ENCODE data around the gene FOXO6. TPM values are rescaled to one million over a fixed set of nuclear protein-coding genes. Genes with fewer than 3 reads are reported as not detected.

The FOXO6 gene
- total and polyA plus RNA-seq, 5 donors: 1.1 to 7.0 (median 4.2) TPM

DNA sequence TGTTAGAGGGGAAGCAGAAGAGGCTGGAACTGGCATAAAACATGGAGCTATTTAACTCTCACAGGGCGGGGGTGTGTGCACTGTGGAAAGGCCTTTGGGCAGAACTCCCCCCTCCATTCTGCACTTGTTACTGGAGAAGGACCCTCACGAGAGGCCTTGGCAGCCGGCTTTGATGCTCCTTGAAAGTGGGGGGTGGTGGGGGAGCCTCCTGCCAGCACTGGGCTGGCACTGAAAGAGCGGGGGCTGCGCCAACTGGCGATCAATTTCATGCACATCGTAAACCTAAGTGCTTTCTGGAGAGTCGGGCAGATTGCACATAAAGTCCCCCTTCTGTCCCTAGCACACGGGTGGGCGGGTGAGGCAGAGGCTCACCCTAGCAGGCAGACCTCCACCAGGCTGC lies 28.9 kb downstream of the FOXO6 start:
- ATAC-seq: no peak
- no peak overlapping the region for H3K27ac ChIP-seq (ENCODE audit: low read length)
- H3K4me3 ChIP-seq (ENCODE audit: low read length): no peak overlapping the region
- no peaks in the 10 kb centered on the region for H3K9me3 ChIP-seq (ENCODE audit: control insufficient read depth, low read length)
- peak in 2 of 3 donors; percentile 28 to 41 for DNase-seq
- H3K27me3 ChIP-seq (ENCODE audit: control insufficient read depth, insufficient read depth): no peaks in the 10 kb centered on the region
- H3K4me1 ChIP-seq (ENCODE audit: control insufficient read depth, insufficient read depth, low read length): peaks cover 7% of the 10 kb centered on the region
- intact Hi-C loops (cut with DNase I): no loop called here
- 85% methylated on average over 10 of the region's 10 CpGs for WGBS

DNA sequence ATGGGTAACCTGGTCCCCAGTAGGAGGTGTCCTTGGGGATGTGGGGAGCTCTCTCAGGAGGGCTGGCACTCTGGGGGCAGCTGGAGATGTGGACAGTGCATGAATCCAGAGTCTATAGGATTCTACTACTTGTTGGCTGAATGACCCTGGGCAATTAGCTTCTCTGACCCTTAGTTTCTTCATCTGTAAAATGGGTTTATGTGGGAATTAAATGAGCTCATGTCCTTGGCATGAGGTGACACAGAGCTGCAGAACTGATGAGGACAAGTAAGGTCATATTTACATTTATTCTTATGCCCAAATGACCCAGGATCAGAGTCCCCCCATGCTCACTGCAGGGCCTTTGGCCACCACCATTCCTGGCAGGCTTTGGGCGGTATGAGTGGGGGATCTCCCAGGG lies 29.3 kb downstream of the FOXO6 start:
- 95% methylated on average over 1 of the region's 1 CpG for WGBS
- intact Hi-C loops (cut with DNase I): no loop called here
- ATAC-seq: no peak

DNA sequence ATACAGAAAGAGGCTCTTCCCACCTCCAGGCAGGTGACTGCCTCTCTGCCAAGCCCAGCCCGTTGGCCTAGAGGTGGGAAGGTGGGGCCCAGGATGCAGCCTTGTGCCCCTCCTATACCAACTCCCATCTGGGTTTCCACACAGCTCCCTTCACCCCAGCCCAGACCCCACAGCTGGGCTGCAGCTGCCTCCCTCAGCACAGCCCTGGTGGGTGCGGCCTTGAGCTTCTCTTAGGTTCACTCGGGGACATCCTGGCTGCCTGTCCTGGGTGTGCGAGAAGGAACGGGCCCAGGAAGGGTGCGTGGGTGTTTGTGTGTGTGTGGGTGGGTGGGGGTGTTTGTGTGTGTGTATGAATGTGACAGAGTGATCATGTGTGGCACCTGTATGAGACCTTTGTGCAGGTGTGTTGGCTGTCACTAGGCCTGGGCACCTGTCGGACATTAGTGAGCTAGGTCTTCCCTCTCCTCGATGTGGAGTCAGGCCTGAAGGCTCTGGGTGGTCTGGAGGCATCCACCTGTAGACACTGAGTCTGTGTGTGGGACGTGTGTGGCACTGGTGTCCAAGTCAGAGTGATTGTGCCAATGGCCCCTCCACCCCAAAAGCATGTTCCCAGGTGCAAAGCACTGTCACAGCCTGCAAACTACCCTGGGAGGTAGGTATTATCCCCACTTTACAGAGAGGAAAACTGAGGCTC lies 30.7 kb downstream of the FOXO6 start:
- Histone ChIP-seq H3K4me1 (ENCODE audit: control insufficient read depth, insufficient read depth, low read length) (peaks cover 7% of the 10 kb centered on the region), H3K9me3 (ENCODE audit: control insufficient read depth, low read length) (no peaks in the 10 kb centered on the region), H3K27me3 (ENCODE audit: control insufficient read depth, insufficient read depth) (no peaks in the 10 kb centered on the region), H3K4me3 (ENCODE audit: low read length) (no peak overlapping the region), H3K27ac (ENCODE audit: low read length) (no peak overlapping the region)
- DNase-seq (peak in 2 of 3 donors; percentile 25 to 65), ATAC-seq (no peak)
- 48% methylated on average over 9 of the region's 9 CpGs for whole genome bisulfite sequencing
- intact Hi-C loops (cut with DNase I): no loop called here

More for the DNA sequence above, 29.3 kb downstream of the FOXO6 start:
- Histone ChIP-seq H3K4me3 (ENCODE audit: low read length) (no peak overlapping the region), H3K9me3 (ENCODE audit: control insufficient read depth, low read length) (no peaks in the 10 kb centered on the region), H3K27me3 (ENCODE audit: control insufficient read depth, insufficient read depth) (no peaks in the 10 kb centered on the region), H3K4me1 (ENCODE audit: control insufficient read depth, insufficient read depth, low read length) (peaks cover 7% of the 10 kb centered on the region), H3K27ac (ENCODE audit: low read length) (no peak overlapping the region)
- peak in 1 of 3 donors; percentile 46 for DNase-seq

DNA sequence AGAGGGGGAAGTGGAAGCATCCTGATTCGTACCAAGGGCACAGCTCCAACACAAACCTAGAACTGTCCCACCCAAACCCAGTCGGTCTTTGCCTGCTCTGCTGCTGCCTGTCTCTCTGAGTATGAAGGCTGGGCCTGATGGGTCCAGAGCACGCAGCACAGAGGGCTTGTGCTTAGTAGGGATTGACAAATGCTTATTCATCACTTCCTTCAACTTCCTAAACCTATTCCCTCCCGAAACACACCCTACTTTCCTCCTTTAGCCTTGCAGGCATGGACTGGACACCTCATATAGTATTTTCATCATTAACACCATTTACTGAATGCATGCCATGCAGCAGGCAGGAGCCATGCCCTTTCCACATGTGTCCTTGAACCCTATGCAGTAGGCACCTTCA lies 31.3 kb downstream of the FOXO6 start:
- intact Hi-C loops (cut with DNase I): no loop called here
- WGBS: 72% methylated on average over 4 of the region's 4 CpGs

DNA sequence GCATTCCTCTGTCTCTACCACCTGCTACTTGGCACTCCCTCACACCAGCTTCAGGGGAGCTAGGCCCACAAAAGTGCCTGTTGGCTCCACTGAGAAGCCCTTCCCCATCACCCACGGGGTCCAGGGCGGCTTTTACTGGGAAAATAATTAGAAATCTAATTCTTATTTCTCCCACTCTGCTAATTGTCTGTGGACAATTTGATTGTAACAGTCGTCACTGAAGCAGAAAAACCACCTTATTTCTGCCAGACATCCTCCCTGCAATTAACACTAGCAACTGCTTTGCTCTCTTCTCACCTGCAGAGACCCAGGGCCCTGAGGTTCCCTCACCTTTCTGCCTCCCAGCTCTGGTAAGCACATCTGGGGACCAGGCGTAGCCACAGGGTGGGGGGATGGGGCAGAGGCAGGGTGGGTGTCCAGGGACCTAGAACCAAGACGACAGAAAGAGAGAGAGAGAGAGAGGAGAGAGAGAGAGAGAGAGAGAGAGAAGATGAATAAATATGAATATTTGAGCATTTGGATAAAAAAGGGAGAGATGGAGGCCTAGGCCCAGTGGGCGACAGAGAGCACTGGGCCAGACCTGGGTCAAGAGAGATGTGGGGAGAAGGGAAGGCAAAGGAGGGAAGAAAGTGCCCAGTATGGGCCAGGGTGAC lies 32.6 kb downstream of the FOXO6 start:
- 75% methylated on average over 6 of the region's 6 CpGs for WGBS

More for the DNA sequence above, 31.3 kb downstream of the FOXO6 start:
- Histone ChIP-seq H3K27ac (ENCODE audit: low read length) (no peak overlapping the region), H3K27me3 (ENCODE audit: control insufficient read depth, insufficient read depth) (no peaks in the 10 kb centered on the region), H3K4me1 (ENCODE audit: control insufficient read depth, insufficient read depth, low read length) (peaks cover 7% of the 10 kb centered on the region), H3K4me3 (ENCODE audit: low read length) (no peak overlapping the region), H3K9me3 (ENCODE audit: control insufficient read depth, low read length) (no peaks in the 10 kb centered on the region)
- ATAC-seq: no peak
- DNase-seq: peak in 2 of 3 donors; percentile 4 to 26

DNA sequence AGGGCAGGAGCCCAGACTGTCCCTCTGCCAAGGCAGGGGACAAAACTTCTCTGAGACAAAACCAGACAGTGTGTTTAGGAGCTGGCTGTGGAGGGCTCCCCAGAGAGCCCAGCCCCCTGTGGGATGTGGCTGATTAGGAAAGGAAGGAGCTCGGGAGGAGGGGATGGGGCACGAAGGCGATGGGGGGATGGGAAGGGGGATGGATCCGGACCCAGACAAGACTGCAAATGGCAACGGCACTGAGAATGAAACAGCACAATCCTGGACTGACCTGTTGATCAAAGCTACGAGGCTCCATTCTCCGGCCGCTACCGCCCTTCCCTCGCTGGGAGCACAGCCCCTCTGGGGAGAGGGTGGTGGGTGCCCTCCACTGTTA lies 33.1 kb downstream of the FOXO6 start:
- peaks cover 3% of the 10 kb centered on the region for H3K4me1 ChIP-seq (ENCODE audit: control insufficient read depth, insufficient read depth, low read length)
- H3K9me3 ChIP-seq (ENCODE audit: control insufficient read depth, low read length): no peaks in the 10 kb centered on the region
- intact Hi-C loops (cut with DNase I): no loop called here
- no peaks in the 10 kb centered on the region for H3K27me3 ChIP-seq (ENCODE audit: control insufficient read depth, insufficient read depth)
- H3K27ac ChIP-seq (ENCODE audit: low read length): no peak overlapping the region
- H3K4me3 ChIP-seq (ENCODE audit: low read length): no peak overlapping the region
- ATAC-seq: no peak
- peak in 2 of 3 donors; percentile 37 to 46 for DNase-seq
- 63% methylated on average over 10 of the region's 10 CpGs for WGBS

More for the DNA sequence above, 32.6 kb downstream of the FOXO6 start:
- DNase-seq (peak in 2 of 3 donors; percentile 1 to 32), ATAC-seq (no peak)
- no peak overlapping the region for H3K27ac ChIP-seq (ENCODE audit: low read length)
- no peaks in the 10 kb centered on the region for H3K4me1 ChIP-seq (ENCODE audit: control insufficient read depth, insufficient read depth, low read length)
- H3K9me3 ChIP-seq (ENCODE audit: control insufficient read depth, low read length): no peaks in the 10 kb centered on the region
- no peak overlapping the region for H3K4me3 ChIP-seq (ENCODE audit: low read length)
- H3K27me3 ChIP-seq (ENCODE audit: control insufficient read depth, insufficient read depth): no peaks in the 10 kb centered on the region
- intact Hi-C loops (cut with DNase I): no loop called here

DNA sequence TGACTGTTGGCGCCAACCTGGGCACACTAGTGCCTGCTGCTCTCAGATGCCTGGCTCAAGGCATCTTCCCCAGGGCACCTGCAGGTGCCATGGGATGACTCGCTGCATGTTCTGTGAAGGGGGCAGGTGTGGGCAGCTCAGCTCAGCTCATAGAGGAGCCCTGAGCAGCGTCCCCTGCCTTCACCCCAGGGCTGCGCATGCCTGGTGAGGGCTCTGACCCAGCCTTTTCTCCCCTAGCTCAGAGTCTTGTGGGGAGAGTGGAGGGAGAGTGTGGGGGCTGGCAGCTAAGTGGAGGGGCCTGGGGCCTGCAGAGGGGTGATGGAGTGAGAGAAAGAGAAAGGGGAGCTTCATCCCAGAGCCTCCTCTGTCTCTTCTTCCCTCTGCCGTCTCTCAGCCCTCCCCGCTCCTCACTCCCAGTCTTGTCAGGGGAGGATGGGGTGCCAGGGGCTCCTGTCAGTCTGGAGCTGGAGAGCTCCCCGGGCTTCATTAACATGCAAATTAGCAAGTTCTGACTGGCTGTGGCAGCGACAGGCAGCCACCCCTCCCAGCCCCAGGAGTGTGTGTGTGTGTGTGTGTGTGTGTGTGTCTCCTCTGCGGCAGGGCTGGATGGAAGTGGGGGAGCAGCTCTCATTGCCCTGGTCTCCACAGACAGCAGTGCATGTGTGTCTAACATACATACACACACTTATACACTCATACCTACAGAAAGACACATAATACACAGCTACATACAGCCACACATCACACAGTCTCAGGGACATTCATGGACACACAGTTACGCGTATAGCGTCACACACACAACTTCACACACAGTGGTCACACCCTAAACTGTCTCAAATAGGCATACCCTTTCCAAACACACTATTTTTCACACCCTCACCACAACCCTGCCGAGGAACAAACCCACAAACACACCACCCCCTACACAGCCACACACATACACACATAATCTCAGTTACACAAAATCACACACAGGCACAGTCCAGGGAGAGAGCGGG lies 34.0 kb downstream of the FOXO6 start:
- Histone ChIP-seq H3K4me1 (ENCODE audit: control insufficient read depth, insufficient read depth, low read length) (peaks cover 3% of the 10 kb centered on the region), H3K27ac (ENCODE audit: low read length) (no peak overlapping the region), H3K27me3 (ENCODE audit: control insufficient read depth, insufficient read depth) (no peaks in the 10 kb centered on the region), H3K9me3 (ENCODE audit: control insufficient read depth, low read length) (no peaks in the 10 kb centered on the region), H3K4me3 (ENCODE audit: low read length) (no peak overlapping the region)
- DNase-seq (peak in 2 of 3 donors; percentile 62 to 66), ATAC-seq (peak; percentile 31 to 34)
- intact Hi-C loops (cut with DNase I): no loop called here
- 48% methylated on average over 14 of the region's 14 CpGs for WGBS

DNA sequence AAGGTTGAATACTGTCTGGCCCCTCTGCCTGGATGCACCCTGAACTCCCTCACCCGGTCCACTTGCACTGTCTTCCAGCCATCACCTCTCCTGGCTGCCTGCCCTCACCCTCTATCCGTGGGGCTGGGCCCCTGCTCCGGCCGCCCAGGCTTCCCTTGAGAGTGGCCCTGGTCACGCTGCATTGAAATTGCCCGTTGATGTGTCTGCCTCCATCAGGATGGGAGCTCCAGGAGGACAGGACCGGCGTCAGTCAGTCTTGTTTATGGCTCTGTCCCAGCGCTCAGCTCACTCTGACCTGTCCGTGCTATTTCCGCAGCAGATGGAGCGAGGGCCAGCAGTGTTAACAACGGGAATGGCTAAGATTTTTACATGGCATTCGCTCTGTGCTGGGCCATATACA lies 34.9 kb downstream of the FOXO6 start:
- no peak overlapping the region for H3K27ac ChIP-seq (ENCODE audit: low read length)
- H3K27me3 ChIP-seq (ENCODE audit: control insufficient read depth, insufficient read depth): no peaks in the 10 kb centered on the region
- no peaks in the 10 kb centered on the region for H3K9me3 ChIP-seq (ENCODE audit: control insufficient read depth, low read length)
- peak in 2 of 3 donors; percentile 36 to 42 for DNase-seq
- H3K4me1 ChIP-seq (ENCODE audit: control insufficient read depth, insufficient read depth, low read length): peaks cover 3% of the 10 kb centered on the region
- intact Hi-C loops (cut with DNase I): no loop called here
- no peak overlapping the region for H3K4me3 ChIP-seq (ENCODE audit: low read length)
- 40% methylated on average over 14 of the region's 14 CpGs for WGBS
- no peak for ATAC-seq

DNA sequence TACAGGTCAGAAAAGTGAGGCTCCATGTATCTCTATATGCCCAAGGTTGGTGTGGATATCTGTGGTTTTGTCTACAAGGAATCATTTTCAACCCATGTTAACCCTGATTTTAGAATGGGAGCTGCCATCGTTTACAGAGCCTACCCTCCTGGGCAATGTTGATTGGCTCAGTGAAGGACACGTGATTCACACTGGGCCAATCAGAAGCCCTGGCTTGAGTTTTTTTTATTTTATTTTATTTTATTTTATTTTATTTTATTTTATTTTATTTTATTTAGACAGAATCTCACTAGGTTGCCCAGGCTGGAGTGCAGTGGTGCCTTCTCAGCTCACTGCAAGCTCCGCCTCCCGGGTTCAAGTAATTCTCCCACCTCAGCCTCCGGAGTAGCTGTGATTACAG lies 35.8 kb downstream of the FOXO6 start:
- no peaks in the 10 kb centered on the region for H3K9me3 ChIP-seq (ENCODE audit: control insufficient read depth, low read length)
- intact Hi-C loops (cut with DNase I): no loop called here
- H3K4me3 ChIP-seq (ENCODE audit: low read length): no peak overlapping the region
- H3K4me1 ChIP-seq (ENCODE audit: control insufficient read depth, insufficient read depth, low read length): peaks cover 3% of the 10 kb centered on the region
- H3K27ac ChIP-seq (ENCODE audit: low read length): no peak overlapping the region
- ATAC-seq: no peak
- 84% methylated on average over 5 of the region's 5 CpGs for WGBS
- peak in 1 of 3 donors; percentile 0 for DNase-seq
- no peaks in the 10 kb centered on the region for H3K27me3 ChIP-seq (ENCODE audit: control insufficient read depth, insufficient read depth)

DNA sequence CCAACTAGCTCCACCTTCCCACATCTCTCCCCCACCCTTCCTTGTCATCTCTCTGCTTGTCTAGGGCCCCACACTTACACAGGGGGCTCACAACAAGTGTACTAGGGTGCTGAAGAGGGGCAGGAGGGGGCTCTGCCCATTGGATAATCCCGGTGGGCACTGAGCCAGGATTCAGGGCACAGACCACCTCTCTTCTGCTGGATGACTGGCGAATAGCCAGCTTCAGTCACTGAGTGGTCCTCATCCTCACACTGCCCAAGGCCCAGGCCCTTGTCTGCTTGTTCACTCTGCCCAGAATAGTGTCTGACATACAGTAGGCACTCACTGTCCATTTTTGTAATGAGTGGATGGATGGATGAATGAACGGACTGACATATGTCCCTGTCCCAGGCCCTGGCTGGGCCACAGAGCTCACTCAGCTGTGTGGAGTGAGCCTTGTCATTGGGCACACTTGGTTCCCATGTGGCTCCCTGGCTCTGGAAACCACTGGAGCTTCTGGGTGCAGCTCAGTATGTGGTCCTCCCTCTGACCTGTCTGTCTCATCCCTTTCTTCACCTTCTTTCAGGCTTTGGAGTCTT lies 36.6 kb downstream of the FOXO6 start:
- no peaks in the 10 kb centered on the region for H3K9me3 ChIP-seq (ENCODE audit: control insufficient read depth, low read length)
- peak in 2 of 3 donors; percentile 33 to 43 for DNase-seq
- no peak for ATAC-seq
- H3K4me3 ChIP-seq (ENCODE audit: low read length): no peak overlapping the region
- H3K4me1 ChIP-seq (ENCODE audit: control insufficient read depth, insufficient read depth, low read length): peaks cover 3% of the 10 kb centered on the region
- 78% methylated on average over 3 of the region's 3 CpGs for WGBS
- intact Hi-C loops (cut with DNase I): no loop called here
- H3K27me3 ChIP-seq (ENCODE audit: control insufficient read depth, insufficient read depth): no peaks in the 10 kb centered on the region
- H3K27ac ChIP-seq (ENCODE audit: low read length): no peak overlapping the region
